ENCODE data around the gene CMTM3.

DNA sequence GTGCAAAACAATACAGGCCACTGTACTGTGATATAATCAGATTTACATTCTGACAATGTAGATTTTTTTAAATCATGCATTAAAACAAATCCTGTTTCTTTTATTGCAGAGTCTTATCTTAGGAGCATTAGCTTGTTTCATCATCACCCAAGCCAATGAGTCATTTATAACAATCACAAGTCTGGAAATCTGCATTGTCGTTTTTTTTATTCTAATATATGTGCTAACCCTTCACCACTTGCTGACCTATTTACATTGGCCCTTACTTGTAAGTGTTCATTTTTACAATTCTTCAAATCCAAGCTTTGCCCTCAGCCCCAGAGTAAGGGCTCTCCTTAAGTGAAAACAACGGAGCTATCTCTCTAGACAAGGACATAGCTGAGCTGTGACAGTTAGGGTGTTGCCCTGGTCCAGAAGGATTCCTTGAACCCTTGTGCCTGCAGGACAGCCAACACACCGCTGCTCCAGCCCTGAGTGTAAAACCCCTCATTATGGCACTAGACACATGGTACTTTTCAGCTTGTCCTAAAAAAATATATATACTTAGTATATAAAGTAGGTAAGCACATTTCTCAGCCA is 34.6 kb upstream of the CMTM3 start:
- no peak for TF ChIP-seq CTCF (conservative IDR thresholded peaks at IDR 0.05; ENCODE audit: low read depth, low read length)
- TF ChIP-seq USF2 (IDR thresholded peaks at IDR 0.05; ENCODE audit: low read depth, low read length), result no peak
